GM12892 (cell line): ENCODE results near the gene KCNAB1.
"Not testable (repeated sequence)": the region's sequence is repeated elsewhere in the genome, so short reads cannot be mapped to it uniquely, and the experiment has no call there.

Experiments used
- DNase-seq: peaks from one replicate; pipeline ENCODE4 v3.0.0; 2011; ENCODE audit not compliant: insufficient read length
- FAIRE-seq: peaks from 2 replicates; lab custom pipeline; 2011; peaks lifted over from hg19 to GRCh38; lab: Jason Lieb, UNC
- POLR2A ChIP-seq: IDR thresholded peaks from 2 replicates; pipeline ENCODE4 v1.6.1; 2011; ENCODE audit warnings: low read depth, low read length, control low read depth
- POLR2AphosphoS5 ChIP-seq: IDR thresholded peaks from 2 replicates; pipeline ENCODE4 v1.6.1; 2011; ENCODE audit warnings: low read depth, low read length, control low read depth
- TAF1 ChIP-seq: IDR thresholded peaks from 2 replicates; pipeline ENCODE4 v1.6.1; 2011; ENCODE audit warnings: low read depth, mild to moderate bottlenecking, control low read depth, low read length, borderline replicate concordance

The KCNAB1 gene

GRCh38 chr3:156183396-156183795, 63.0 kb downstream of the KCNAB1 start:
- FAIRE-seq (no peak), DNase-seq (no peak)
- TF ChIP-seq TAF1 (no peak), POLR2A (no peak), POLR2AphosphoS5 (no peak)

- no peak for FAIRE-seq
- no peak for DNase-seq
- TF ChIP-seq POLR2AphosphoS5 = no peak
- no peak for TF ChIP-seq POLR2A
- no peak for TF ChIP-seq TAF1
Observed at GRCh38 chr3:156184156-156184555, 63.8 kb downstream of the KCNAB1 start.

GRCh38 chr3:156187146-156187769, 66.9 kb downstream of the KCNAB1 start:
- DNase-seq = no peak
- TF ChIP-seq POLR2A (no peak), TAF1 (no peak), POLR2AphosphoS5 (no peak)
- no peak for FAIRE-seq

DNA sequence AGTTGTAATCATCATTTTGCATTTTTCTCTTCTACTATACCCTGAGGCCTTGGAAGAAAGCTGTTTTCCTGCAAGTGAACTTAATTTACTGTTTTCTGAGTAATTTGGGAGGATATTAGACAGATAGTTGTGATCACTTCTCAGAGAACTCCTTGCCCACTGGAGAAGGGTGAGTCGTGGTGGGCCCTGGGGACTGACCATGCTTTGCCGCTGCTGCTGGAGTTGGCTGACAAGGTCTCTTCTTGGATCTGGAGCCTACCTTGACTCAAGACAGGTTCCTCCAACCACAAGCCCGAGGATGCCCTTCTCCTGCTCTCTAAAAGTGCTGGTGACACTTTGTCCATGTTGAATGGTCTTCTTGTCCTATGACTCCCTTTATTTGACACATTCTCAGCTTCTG, 68.4 kb downstream of the KCNAB1 start:
- DNase-seq (no peak), FAIRE-seq (no peak)
- TF ChIP-seq POLR2A = no peak
- TF ChIP-seq POLR2AphosphoS5 = no peak
- no peak for TF ChIP-seq TAF1

DNA sequence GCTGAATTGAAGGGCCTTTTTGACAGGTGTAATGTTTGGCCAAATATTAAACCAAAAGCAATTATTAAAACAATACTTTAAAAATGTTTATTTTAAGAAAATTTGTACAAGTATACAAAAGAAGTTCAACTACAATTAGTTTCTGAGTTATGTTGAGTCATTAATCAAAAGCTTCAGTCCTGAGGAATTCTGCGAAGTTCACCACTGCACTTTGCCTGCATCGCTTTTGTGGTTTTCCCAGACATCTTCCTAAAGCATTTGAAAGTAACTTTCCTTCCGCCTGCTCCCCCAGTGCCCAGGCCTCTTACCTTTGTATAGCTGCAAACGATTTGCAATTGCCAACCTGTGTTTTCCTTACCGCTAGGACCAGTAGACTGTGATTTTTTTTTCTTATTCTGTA, 69.5 kb downstream of the KCNAB1 start:
- TF ChIP-seq POLR2AphosphoS5 = no peak
- no peak for TF ChIP-seq POLR2A
- TF ChIP-seq TAF1 = no peak
- DNase-seq (no peak), FAIRE-seq (no peak)

DNA sequence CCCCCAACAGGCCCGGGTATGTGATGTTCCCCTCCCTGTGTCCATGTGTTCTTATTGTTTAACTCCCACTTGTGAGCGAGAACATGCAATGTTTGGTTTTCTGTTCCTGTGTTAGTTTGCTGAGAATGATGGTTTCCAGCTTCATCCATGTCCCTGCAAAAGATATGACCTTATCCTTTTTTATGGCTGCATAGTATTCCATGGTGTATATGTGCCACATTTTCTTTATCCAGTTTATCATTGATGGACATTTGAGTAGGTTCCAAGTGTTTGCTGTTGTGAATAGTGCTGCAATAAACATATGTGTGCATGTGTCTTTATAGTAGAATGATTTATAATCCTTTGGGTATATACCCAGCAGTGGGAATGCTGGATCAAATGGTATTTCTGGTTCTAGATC, 74.6 kb downstream of the KCNAB1 start:
- not testable (repeated sequence) for FAIRE-seq, DNase-seq

DNA sequence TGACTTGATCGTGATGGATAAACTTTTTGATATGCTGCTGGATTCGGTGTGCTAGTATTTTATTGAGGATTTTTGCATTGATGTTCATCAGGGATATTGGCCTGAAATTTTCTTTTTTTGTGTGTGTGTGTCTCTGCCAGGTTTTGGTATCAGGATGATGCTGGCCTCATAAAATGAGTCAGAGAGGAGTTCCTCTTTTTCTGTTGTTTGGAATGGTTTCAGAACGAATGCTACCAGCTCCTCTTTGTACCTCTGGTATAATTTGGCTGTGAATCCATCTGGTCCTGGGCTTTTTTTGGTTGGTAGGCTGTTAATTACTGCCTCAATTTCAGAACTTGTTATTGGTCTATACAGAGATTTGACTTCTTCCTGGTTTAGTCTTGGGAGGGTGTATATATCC, 76.8 kb downstream of the KCNAB1 start:
- not testable (repeated sequence) for FAIRE-seq, DNase-seq

DNA sequence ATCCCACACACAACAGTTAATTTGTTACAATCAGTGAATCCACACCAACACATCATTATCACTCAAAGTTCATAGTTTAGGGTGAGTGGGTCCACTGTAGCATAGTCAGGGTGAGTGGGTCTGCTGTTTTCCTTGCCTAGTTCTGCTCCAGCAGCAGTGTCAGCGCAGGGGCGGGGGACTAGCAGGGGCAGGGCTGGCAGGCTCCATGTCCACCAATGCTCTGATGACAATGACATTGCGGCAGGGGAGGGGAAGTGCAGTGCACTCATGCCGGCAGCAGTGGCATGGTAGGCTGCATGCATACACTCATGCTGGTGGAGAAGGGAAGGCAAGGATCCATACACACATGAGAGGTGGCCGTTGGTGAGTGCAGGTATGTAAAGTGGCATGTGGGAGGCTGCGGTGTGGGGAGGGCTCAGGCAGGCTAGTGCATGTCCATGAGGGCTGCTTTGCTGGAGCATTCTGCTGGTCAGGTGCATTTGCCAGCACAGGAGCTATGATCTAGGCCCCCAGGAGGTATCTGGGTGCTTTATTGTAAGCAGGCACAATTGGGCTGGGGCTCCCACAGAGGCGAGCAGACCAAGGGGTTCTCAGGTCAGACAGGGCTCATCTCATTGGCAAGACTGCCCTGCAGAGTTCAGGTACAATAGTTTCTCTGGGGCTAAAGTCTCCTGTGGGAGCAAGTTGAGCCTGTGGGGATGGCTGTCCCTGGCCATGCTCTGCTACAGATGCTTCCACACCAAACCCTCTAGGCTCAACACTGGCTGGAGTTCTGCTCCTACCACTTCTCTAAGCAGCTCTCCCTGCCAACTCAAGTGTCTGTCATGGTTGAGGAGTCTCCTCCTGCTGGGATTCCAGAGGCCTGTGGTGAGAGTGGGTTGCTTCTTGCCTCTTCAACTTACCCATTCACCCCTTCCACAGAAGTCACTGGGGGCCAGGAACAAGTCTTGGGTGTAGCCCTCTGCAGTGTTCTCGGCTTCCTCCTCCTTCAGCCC, 81.3 kb downstream of the KCNAB1 start:
- FAIRE-seq = no peak

GRCh38 chr3:156206157-156206556, 85.8 kb downstream of the KCNAB1 start:
- DNase-seq = no peak
- no peak for TF ChIP-seq POLR2AphosphoS5
- FAIRE-seq = no peak

More for the DNA sequence above, 81.3 kb downstream of the KCNAB1 start:
- TF ChIP-seq POLR2A = no peak
- TF ChIP-seq TAF1 = no peak
- TF ChIP-seq POLR2AphosphoS5 = no peak
- DNase-seq = no peak

- TF ChIP-seq POLR2AphosphoS5 (no peak), TAF1 (no peak), POLR2A (no peak)
- FAIRE-seq (no peak), DNase-seq (no peak)
Observed at GRCh38 chr3:156207802-156208685, 87.7 kb downstream of the KCNAB1 start.

DNA sequence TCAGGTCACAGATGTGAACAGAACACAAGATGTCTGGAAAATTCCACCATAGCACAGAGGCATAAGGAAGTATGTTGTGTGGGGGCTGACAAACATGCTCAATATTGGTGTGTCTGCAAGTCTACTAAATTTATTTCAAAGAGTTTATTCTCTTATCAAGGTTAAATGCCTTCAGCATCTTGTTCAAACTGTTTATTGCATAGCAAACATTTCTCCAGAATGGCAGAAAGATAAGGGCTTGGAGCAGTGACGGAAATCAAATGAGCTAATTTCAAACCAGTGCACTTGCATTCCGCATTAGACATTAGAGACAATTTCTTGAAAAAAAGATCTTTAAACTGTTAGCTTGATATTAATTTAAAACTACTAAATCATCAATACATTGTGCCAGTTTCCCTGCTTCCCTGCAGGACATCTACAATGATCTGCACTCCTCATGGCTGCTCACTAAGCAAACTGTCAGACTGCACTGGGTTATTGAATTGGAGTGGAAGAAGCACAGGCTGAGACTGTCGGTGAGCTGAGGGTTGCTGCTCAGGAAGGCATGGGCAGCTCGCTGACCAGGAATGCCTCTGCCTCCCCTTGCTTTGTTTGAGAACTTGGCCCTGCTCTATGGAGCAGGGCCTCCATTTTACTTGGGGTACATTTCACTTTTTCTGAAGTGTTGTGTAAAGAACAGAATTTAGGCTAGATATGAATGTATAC, 89.4 kb downstream of the KCNAB1 start:
- DNase-seq = no peak
- TF ChIP-seq POLR2A (no peak), TAF1 (no peak), POLR2AphosphoS5 (no peak)
- FAIRE-seq = no peak
